GM18499 (cell line): ENCODE data around the gene CAMK2D.

ENCODE experiments used
- ATAC-seq: cut with Tn5 transposase; IDR thresholded peaks from one replicate; pipeline ENCODE4 v1.9.1; 2021; ENCODE audit warnings: moderate number of reproducible peaks; ENCODE audit not compliant: insufficient read depth, unreplicated experiment

Gene CAMK2D

GRCh38 chr4:113541933-113542332 lies 219.6 kb downstream of the CAMK2D start:
- no peak for ATAC-seq

GRCh38 chr4:113540859-113541258 lies 220.7 kb downstream of the CAMK2D start:
- no peak for ATAC-seq

- no peak for ATAC-seq
These were observed 222.1 kb downstream of the CAMK2D start for GRCh38 chr4:113539408-113539807.

- no peak for ATAC-seq
These were observed 223.9 kb downstream of the CAMK2D start for GRCh38 chr4:113537628-113538027.

GRCh38 chr4:113537203-113537602 lies 224.3 kb downstream of the CAMK2D start:
- no peak for ATAC-seq

GRCh38 chr4:113534711-113535110 lies 226.8 kb downstream of the CAMK2D start:
- ATAC-seq = no peak

- no peak for ATAC-seq
These were observed 230.0 kb downstream of the CAMK2D start for GRCh38 chr4:113531572-113531971.

- no peak for ATAC-seq
These were observed 233.1 kb downstream of the CAMK2D start for GRCh38 chr4:113528395-113528794.

- ATAC-seq = no peak
These were observed 236.0 kb downstream of the CAMK2D start for GRCh38 chr4:113525521-113525920.

GRCh38 chr4:113524505-113525186 lies 236.9 kb downstream of the CAMK2D start:
- peak; percentile 12 for ATAC-seq

- ATAC-seq = peak; percentile 92
These were observed 237.4 kb downstream of the CAMK2D start for GRCh38 chr4:113524096-113524495.

- ATAC-seq = no peak
These were observed 239.1 kb downstream of the CAMK2D start for GRCh38 chr4:113522433-113522832.

- ATAC-seq = no peak
These were observed 248.2 kb downstream of the CAMK2D start for GRCh38 chr4:113513382-113513781.

GRCh38 chr4:113512880-113513279 lies 248.7 kb downstream of the CAMK2D start:
- no peak for ATAC-seq

GRCh38 chr4:113511944-113512343 lies 249.6 kb downstream of the CAMK2D start:
- no peak for ATAC-seq

- ATAC-seq = no peak
These were observed 251.7 kb downstream of the CAMK2D start for GRCh38 chr4:113509851-113510250.

GRCh38 chr4:113505044-113505443 lies 256.5 kb downstream of the CAMK2D start:
- ATAC-seq = no peak

- no peak for ATAC-seq
These were observed 257.1 kb downstream of the CAMK2D start for GRCh38 chr4:113504422-113504821.

GRCh38 chr4:113503691-113504090 lies 257.8 kb downstream of the CAMK2D start:
- no peak for ATAC-seq

- no peak for ATAC-seq
These were observed 258.6 kb downstream of the CAMK2D start for GRCh38 chr4:113502906-113503305.

GRCh38 chr4:113502476-113502875 lies 259.1 kb downstream of the CAMK2D start:
- no peak for ATAC-seq

GRCh38 chr4:113500424-113500823 lies 261.1 kb downstream of the CAMK2D start:
- no peak for ATAC-seq

GRCh38 chr4:113499696-113500095 lies 261.8 kb downstream of the CAMK2D start:
- no peak for ATAC-seq
